Fibroblast of upper back skin (primary cell): ENCODE results near the gene KCNK10.
A peak's percentile ranks its signal among the peaks of the same experiment; 100 is the strongest.

ENCODE experiments used
- DNase-seq: peaks from one replicate; pipeline ENCODE4 v3.0.0-alpha.2; 2013

KCNK10 gene

DNA sequence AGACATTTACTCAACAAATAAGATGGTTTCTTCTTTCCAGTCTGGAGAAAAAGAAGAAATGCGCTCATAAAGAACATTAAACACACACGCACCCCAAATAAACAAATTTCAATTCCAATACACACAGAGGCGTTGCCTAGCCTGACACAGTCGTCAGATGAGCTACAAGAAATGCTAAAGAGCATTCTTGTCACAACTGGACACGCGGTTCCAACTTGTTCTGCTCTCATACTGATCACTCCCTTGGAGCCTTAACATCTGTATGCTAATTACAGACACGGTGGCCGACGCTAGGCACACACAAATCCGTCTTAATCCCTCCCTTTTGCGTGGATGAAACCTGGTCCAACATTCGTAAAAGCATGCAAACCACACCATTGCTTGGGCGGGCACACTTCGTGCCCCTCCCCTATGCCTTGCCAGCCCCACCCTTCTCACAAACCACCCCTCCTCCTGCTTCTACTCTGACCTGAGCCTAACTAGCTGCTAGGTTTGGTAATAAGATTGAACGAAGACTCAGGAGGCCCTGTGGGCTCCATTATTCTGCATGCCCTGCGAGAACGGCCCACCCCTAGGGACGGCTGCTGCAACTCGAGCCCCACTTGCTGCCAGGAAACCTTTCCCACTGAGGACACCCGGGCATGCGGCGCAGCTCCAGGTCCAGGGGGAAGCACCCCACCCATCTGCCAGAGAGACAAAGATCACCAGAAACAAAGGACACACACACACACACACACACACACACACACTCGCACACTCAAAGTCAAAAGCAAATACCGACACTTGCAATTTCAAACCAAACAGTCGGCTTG lies 1.2 kb downstream of the KCNK10 start:
- no peak for DNase-seq

DNA sequence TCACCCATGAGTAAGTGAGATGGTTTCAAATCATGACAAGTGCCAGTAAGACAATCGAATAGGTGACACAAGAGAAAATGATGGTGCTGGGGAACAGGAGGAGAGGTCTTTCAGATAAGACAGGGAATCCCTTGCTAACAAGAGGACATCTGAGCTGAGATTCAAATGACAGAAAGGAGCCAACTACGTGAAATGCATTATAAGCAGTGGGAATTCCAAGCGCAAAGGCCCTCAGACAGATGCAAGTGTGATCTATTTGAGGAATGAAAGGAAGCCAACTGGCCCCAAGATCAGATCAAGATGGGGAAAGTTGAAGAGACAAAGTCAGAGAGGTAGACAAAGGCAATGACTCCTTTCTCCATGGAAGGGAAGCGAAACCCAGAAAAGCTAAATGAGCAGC lies 4.7 kb downstream of the KCNK10 start:
- DNase-seq, result no peak

DNA sequence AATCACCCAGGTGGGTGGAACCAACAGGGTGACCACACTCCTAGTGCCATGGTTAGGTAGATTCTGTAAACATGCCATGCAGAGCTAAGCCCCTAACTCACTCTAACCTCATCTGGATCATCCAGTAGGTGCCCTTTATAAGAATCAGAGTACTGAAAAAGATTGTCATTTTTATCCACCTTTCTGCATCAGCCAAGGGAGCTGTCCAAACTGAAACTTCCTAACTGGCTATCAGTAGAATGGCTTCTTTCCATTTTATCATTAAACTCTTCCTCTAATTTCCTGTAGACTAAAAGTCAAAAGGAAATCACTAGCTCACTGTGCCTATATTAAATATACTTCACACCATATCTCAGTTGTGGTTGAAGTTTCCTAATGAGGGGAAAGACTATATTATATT lies 6.5 kb downstream of the KCNK10 start:
- no peak for DNase-seq

DNA sequence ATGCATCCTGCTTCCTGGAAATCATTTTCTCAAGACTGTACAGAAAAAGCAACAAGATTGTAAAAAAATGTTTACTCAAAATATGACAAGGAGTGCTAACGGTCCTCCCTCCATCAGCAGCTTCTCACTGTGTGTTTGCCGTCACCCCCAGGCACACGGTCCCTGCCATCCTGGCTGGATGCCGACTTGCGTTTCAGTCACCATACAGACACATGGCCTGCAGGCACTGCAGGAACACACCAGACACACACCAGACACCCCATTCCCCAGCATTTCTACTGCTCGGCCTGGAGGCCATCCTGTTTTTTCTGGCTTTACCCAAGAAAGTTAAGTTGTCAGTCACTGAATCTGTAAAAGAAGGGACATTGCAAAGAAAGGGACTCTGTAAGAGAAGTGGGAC lies 10.8 kb downstream of the KCNK10 start:
- no peak for DNase-seq

DNA sequence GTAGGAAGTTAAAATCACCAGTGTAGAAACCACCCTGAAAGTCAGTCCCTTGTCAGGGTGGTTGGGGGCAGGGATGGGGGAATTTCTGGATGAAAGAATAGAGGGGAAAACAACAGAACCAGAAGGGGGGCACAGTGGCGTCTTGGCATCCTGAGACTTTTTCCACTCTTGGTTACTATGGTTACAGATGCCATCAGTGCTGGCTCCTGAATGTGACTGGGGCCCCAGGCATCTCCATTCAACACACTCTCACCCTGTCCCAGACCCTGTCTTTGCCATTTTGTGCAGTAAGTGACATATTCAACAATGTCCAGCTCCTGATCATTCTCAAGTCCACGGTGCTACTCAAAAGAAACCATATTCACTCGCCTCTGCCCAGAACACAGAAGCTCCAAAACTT lies 11.3 kb downstream of the KCNK10 start:
- DNase-seq, result no peak

DNA sequence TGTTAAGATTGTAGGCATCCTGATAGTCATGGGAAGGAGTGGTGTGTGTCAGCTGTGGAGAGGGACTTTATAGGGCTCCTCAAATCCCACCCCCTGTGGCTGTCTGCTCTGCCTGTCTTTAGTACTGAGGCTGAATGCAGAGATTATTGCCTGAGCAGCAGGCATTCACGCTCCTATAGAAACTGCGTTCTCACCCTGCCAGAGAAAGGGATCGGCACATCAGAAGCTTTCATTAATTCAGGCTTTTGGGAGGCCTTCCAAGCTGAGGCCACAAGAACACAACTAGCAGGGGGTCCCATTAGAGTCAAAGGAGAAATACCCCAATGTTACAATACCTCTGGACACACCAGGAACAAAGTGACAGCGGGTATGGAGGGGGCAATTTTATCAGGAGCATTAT lies 12.6 kb downstream of the KCNK10 start:
- DNase-seq, result no peak

DNA sequence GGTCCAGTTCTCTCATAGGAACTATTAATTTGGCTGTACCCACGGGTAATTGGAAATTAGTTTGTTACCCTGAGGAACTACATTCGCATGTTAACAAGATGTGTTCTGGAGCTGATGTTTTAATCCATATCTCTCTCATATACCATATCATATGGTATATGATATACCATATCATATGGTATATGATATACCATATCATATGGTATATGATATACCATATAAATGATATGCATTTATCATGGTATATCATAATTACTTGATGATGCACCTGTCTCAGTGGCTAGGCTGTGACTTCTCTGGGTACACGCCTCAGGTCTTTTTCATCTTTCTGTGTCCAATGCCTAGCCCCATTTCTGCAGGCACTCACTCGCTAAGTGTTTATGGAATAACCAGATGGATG lies 13.0 kb downstream of the KCNK10 start:
- DNase-seq, result no peak

DNA sequence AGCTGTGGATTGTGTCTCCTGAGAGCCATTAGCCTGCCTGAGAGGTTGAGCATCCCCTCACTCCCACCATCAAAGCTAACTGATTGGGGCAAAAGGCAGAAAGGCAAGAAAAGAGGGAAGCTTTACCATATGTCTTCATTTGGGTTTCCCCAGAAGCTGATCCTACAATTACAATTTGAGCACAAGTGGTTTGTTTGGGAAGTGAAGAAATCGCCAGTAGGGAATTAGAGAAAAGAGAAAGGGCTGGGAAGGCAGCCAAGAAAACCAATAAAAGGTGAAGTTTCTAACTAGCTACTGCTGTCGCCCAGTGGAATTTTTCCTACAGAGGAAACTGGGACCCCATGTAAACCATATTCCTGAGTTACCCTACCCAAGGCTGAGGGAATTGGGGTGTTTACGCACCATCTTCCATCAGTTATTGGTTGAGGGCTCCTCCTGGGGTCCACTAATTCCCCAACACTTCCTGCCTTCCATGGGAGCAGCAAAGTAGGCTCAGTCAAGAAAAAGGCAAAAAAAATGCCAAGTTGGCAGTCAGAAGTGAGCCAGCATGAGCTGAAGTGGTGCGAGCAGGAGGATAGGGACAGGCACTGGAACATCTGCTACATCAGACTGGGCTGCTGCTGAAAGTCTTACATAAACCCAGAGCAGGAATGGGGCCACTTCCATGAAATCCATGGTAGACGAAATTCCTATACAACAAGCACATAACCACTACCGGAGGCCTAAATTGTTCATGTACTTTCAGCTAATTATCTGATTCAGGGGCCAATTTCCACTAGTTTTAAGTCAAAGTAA lies 17.3 kb downstream of the KCNK10 start:
- DNase-seq, result no peak

DNA sequence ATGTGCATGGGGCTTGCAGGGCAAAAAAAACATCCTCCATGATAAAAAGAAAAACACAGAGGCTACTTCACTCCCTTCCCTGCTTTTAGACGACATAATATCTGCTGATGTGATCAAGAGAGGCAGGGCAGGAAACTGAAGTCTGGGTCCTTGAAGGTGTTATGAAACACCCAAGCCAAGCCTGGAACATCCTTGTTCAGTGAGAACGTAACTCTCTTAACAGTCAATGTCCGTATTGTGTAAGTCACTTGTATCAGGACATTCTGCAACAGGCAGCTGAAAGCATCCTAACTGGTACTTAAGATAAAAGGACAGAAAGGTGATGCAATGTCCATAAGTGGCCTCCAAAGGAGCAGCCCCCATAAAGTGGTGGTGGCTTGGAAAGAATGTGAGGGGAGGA lies 20.0 kb downstream of the KCNK10 start:
- no peak for DNase-seq

DNA sequence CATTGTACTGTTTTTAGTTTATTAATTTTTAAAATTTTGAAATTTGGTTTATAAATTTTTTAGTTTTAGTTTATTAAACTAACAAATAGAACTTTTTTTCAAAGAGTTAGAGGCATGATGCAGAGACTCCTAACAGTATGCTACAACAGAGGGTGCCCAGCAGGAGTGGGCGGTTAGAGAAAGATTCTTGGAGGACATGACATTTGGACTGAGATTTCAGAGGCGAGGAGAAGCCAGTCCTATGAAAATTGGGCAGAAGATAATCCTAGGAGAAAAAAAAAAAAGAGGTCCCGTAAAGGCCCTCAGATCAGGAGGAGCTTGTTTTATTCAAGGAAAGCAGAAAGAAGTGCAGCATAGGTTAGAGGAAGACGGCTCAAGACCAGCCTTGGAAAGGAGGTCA lies 21.7 kb downstream of the KCNK10 start:
- no peak for DNase-seq

DNA sequence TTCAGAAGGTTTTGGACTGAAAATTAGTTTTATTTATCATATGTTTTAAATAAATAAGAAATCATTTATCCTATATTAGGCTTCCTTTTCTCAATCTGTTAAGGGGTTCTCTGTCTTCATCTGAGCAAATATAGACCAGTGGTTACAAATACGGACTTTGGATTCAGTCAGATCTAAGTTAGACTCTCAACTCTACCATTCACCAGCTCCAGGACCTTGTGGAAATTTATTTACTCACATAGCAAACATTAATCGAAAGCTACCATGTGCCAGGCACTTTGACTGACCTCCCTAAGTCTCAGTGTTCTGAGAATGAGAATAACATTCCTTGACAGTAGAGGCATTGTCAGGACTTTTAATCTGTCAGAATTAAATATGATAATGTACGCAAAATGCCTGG lies 22.3 kb downstream of the KCNK10 start:
- DNase-seq, result no peak

DNA sequence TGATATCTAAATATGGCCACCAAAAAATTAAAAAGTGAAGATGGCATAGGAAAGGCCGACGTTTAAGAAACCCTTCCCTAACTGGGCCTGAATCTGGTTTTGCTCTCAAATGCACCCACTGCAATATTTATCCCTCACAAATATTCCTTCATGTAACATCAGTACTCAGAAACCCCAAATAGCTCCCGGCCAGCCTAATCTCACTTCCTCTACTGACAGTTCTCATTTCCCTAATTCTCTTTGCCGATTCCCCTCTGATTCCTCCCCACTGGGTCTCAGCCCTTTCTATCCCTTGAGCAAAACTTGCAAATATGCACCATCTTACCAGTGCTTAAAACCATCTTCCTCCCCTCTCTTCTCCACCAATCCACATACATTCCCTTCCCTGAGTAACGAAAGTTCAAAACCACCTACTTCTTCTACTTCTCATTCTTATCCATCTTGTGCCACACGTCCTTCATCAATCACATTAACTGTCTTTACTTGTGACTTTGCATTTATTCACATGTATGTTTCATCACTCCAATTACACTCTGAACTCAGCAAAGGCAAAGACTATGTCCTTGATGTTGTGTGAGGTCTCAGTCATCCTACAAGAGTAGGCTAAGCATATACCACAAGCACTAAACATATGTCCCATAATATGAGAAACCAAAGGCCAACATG lies 23.1 kb downstream of the KCNK10 start:
- no peak for DNase-seq

DNA sequence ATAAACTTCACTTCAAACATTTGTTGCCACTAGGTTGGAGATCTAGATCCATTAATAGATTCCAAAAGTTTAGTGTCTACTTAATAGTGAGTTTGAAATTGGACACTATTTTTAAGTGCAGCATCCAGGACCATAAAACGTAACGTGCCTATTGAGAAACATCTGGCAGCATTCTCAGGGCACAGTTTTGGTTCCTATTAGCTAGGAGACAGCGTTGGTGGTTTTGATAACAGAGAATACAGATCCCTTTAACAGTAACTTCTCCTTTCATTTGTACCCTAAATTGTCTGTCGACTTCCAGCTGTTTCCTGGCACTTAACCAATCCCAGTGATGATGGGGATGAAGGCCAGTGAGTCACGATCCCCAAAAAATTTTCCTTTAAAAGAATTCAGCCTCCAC lies 25.8 kb downstream of the KCNK10 start:
- DNase-seq, result no peak

DNA sequence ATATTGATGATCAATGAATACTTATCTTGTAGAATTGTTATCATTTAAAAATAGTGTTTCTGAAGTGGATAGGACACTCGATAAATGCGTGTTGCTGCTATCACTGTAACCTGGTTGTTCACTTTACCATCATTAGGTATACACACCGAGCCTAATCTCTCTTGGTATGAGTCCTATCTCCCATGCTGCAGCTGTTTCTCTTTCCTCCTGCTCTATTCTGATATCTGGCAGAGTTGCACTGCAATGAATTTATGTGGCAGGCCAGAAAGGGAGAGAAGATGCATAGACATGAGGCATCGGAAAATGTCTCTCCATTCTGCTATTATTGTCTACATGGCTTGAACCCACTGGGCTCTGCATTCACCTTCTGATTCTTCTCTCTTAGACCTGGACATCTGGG lies 26.7 kb downstream of the KCNK10 start:
- DNase-seq, result no peak

DNA sequence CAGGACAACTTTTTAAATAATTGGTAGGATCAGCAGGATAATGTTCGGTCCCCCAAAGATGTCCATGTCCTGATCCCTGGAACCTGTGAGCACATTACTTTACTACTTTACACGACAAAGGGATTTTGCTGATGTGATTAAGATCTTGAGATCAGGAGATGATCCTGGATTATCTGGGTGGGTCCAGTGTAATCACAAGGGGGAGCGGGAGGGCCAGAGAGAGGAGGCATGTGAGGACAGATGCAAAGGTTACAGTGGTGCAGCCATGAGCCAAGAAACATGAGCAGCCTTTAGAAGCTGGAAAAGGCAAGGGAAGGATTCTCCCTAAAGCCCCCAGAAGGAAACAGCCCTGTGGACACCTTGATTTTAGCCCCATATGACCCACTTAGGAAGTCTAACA lies 33.1 kb downstream of the KCNK10 start:
- DNase-seq, result no peak

DNA sequence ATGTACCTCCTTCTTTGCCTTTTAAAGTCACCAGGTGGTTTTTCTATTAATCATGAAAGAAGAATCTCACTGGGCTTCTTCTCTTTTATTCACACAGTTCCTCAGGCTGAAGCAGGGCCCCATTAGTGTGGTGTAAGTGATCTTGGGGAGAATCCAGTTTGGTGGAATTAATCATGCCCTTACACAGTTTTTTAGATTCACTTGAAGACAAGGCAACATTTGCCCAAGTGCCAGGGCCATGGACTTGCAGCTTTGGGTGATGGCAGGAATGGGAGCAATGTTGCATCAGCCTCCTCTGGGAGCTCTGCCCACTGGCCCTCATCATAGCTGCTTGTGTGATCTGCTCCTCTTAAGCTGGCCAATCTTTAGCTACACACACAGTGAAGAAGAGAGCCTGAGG lies 33.8 kb downstream of the KCNK10 start:
- DNase-seq, result peak; percentile 11

DNA sequence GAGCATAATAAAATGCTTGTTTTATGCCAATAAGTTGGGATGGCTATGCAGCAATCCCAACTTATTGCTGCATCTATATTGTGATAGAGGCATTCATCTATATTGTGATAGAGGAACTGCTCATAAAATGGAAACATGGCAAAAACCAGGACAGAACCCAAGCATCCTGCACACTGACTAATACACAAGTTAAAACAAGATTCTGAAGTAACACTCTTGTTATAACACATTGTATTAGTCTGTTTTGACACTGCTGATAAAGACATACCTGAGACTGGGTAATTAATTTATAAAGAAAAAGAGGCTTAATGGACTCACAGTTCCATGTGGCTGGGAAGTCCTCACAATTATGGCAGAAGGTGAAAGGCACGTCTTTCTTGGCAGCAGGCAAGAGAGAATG lies 36.8 kb downstream of the KCNK10 start:
- no peak for DNase-seq

DNA sequence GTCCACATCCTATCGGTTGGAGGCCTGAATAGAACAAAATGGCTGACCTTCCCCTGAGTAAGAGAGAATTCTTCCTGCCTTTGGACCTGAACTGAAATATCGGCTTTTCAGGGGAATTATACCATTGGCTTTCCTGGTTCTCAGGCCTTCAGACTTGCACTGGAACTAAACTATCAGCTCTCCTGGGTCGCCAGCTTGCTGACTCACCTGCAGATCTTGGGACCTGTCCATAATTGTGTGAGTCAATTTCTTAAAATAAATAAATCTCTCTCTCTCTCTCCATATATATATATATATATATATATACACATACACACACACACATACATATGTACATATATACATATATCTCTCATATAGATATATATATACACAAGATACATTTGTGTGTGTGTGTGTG lies 41.6 kb downstream of the KCNK10 start:
- DNase-seq, result no peak

DNA sequence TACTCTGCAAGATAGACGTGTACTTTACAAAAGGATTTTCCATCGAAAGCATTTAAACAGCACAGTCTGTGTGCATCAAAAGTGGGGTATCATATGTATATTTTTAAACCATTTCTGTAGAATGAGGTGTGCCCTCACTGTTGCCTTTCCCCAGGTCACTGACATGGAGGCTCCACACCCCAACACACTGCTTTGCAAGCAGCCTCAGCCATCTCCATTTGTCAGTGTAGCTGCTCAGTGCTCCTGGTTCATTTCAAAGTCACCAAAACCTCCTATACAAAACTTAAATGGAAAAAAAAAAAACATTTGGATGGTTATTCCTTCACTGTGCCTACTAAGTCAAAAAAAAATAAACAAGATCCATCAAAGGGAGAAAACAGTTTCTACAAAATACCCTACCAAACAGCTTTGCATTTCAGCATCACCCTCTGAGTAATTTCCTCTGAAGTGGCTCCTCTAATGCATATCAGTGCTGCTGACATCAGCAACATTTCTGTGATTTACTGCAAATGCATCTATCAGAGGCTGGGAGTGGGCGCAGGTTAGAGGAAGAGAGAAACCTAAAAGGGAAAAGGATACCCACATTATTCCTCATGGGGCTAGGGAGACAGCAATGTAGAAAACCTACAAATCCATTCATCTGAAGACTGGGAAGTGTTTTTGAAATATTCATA lies 46.0 kb downstream of the KCNK10 start:
- no peak for DNase-seq

DNA sequence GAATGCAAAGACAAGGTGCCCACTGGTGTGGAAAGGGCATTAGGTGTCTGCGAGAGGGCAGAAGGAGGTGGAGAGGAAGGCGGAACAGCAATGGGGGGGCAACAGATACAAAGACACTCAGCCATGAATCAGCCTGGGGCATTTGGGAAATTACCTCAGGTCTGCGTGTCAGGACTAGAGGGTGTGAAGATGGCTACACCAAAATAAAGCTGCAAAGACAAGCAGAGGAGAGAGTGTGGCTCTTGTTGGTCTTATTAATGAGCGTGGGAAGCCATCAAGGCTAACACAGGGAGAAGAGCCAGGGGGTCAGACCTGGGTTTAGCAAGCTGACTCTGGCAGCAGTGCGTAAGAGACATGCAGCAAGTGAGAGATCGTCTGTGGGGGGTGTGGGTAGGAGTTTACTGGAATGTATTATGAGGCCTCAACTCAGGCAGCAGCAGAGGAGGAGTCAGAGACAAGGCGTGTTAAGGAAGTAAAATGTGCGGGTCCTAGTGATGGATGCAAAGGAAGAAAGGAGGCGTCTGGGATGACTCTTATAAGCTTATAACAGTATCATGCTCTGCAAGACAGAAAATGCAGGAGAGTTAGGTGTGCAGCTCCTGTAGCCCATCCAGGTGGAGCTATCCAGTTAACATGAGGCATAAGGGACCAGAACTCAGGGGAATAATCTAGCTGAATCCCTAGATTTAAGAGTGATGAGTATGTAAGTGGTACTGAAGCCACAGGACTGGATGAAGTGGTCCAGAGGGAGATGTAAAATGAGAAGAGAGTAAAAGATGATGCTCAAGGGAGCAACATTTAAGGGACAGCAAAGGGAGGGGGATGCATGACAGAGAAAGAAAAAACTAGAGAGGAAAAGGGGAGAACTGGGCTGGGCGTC lies 50.4 kb downstream of the KCNK10 start:
- DNase-seq, result no peak

DNA sequence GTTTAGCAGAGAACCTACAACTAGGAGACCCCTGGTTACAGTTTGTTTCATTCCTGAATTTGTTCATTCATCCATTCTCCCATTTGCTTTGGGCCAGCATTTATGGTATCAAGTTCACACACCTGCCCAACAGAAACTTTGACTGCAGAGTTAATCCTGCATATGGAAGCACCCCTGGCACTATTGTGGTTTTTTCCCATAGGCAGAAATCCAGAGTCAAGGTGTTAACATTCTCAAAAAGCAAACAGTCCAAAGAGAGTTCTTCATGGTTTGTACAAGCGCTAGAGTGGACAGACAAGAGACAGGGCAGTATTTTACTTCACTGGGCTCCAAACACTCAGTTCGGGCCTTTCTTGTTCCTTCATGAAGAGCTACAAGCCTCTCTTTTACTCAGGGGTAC lies 51.9 kb downstream of the KCNK10 start:
- DNase-seq, result no peak

DNA sequence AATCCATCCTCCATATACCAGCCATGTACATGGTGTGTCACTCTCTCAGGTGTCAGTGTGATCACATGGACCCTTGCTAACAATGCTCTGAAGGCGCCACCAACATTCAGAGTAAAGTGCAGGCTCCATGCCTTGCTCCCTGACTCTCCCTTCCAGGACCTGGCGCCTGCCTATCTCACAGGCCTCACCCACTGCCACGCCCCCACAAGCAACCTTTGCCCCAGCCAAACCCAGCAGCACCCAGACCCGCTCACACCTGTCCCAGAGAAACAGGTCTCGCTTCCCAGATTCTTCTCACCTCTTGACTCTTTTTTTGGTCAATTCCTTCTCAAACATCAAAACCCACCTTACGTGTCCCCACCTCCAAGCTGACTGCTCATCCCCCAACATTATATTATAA lies 52.3 kb downstream of the KCNK10 start:
- DNase-seq, result no peak
